ENCODE measurements around the gene PSMC5.

- TF ChIP-seq CTCF (IDR thresholded peaks at IDR 0.05) (no peak), POLR2A (IDR thresholded peaks at IDR 0.05) (no peak)
These were observed 32.0 kb downstream of the PSMC5 start for GRCh38 chr17:63859257-63859656.

Measured in lower leg skin (tissue), 3 donors.